ENCODE measurements around the gene ENO2.

ENO2 gene

GRCh38 chr12:6943722-6944380 is 29.5 kb downstream of the ENO2 start, which contains the start of the genes C12orf57 and RNU7-1:
Gene C12orf57, plus strand, starts transcription at chr12:6944022. Its CDS starts 100 bp downstream, at chr12:6944122.
Gene RNU7-1, plus strand, starts transcription at chr12:6943816.
- TF ChIP-seq NFIC (IDR thresholded peaks at IDR 0.05) (no peak; the same call in none of the 2 replicates), ZBTB7A (IDR thresholded peaks at IDR 0.05; ENCODE audit: low read depth) (peak; percentile 95), USF1 (IDR thresholded peaks at IDR 0.05) (no peak), YY1 (IDR thresholded peaks at IDR 0.05; ENCODE audit: low read depth) (peak; percentile 85), RAD21 (IDR thresholded peaks at IDR 0.05; ENCODE audit: low read depth) (no peak), FOXM1 (IDR thresholded peaks at IDR 0.05; ENCODE audit: borderline replicate concordance, low read depth) (peak; percentile 42; the same call in 1 of the 2 replicates), CEBPB (IDR thresholded peaks at IDR 0.05) (no peak; the same call in 1 of the 2 replicates), EP300 (IDR thresholded peaks at IDR 0.05; ENCODE audit: borderline replicate concordance) (no peak; the same call in 1 of the 2 replicates), TEAD4 (IDR thresholded peaks at IDR 0.05) (peak; percentile 62; the same call in 1 of the 2 replicates), TAF1 (IDR thresholded peaks at IDR 0.05; ENCODE audit: low read depth) (no peak; the same call in 1 of the 2 replicates), TCF12 (IDR thresholded peaks at IDR 0.05; ENCODE audit: low read depth) (peak; percentile 84)

- TF ChIP-seq NFIC (IDR thresholded peaks at IDR 0.05) (peak; percentile 49), CEBPB (IDR thresholded peaks at IDR 0.05) (0 out of 2 replicates have a peak, but pooled peaks have one; percentile 2), USF1 (IDR thresholded peaks at IDR 0.05) (no peak), MAX (IDR thresholded peaks at IDR 0.05) (peak; percentile 84), YY1 (IDR thresholded peaks at IDR 0.05; ENCODE audit: low read depth) (peak; percentile 48; the same call in 1 of the 2 replicates), TAF1 (IDR thresholded peaks at IDR 0.05; ENCODE audit: low read depth) (no peak), TCF12 (IDR thresholded peaks at IDR 0.05; ENCODE audit: low read depth) (no peak; the same call in 1 of the 2 replicates), CREB1 (IDR thresholded peaks at IDR 0.05; ENCODE audit: low read depth) (no peak), RAD21 (IDR thresholded peaks at IDR 0.05; ENCODE audit: low read depth) (peak; percentile 94), ZBTB7A (IDR thresholded peaks at IDR 0.05; ENCODE audit: low read depth) (no peak; the same call in 1 of the 2 replicates), EGR1 (IDR thresholded peaks at IDR 0.05) (no peak), EP300 (IDR thresholded peaks at IDR 0.05; ENCODE audit: borderline replicate concordance) (no peak), REST (IDR thresholded peaks at IDR 0.05; ENCODE audit: low read depth) (no peak), FOXM1 (IDR thresholded peaks at IDR 0.05; ENCODE audit: borderline replicate concordance, low read depth) (0 out of 2 replicates have a peak, but pooled peaks have one; percentile 16), TEAD4 (IDR thresholded peaks at IDR 0.05) (peak; percentile 35)
Measured at GRCh38 chr12:6944381-6945186, 30.2 kb downstream of the ENO2 start.

GRCh38 chr12:6945613-6946012 is 31.2 kb downstream of the ENO2 start:
- TF ChIP-seq EGR1 (IDR thresholded peaks at IDR 0.05) (no peak), FOXM1 (IDR thresholded peaks at IDR 0.05; ENCODE audit: borderline replicate concordance, low read depth) (no peak), CREB1 (IDR thresholded peaks at IDR 0.05; ENCODE audit: low read depth) (no peak), ZBTB7A (IDR thresholded peaks at IDR 0.05; ENCODE audit: low read depth) (no peak), NFIC (IDR thresholded peaks at IDR 0.05) (no peak), MAX (IDR thresholded peaks at IDR 0.05) (no peak), YY1 (IDR thresholded peaks at IDR 0.05; ENCODE audit: low read depth) (no peak), TEAD4 (IDR thresholded peaks at IDR 0.05) (no peak), EP300 (IDR thresholded peaks at IDR 0.05; ENCODE audit: borderline replicate concordance) (no peak), CEBPB (IDR thresholded peaks at IDR 0.05) (no peak), USF1 (IDR thresholded peaks at IDR 0.05) (no peak), REST (IDR thresholded peaks at IDR 0.05; ENCODE audit: low read depth) (no peak), TAF1 (IDR thresholded peaks at IDR 0.05; ENCODE audit: low read depth) (no peak), RAD21 (IDR thresholded peaks at IDR 0.05; ENCODE audit: low read depth) (no peak), TCF12 (IDR thresholded peaks at IDR 0.05; ENCODE audit: low read depth) (no peak)
